Activated naive CD8-positive, alpha-beta T cell treated with anti-CD3 and anti-CD28 coated beads, Interleukin-2, amount 50 U/mL, for 16 hours (primary cell): Measurements from ENCODE around the gene LRRC10B.

Experiments
- DNase-seq: peaks from one replicate; pipeline ENCODE4 v3.0.0-alpha.2; 2020; ENCODE audit warnings: low read depth, low spot score

Gene LRRC10B

GRCh38 chr11:61546663-61547062, 38.1 kb downstream of the LRRC10B start:
- no peak for DNase-seq

DNA sequence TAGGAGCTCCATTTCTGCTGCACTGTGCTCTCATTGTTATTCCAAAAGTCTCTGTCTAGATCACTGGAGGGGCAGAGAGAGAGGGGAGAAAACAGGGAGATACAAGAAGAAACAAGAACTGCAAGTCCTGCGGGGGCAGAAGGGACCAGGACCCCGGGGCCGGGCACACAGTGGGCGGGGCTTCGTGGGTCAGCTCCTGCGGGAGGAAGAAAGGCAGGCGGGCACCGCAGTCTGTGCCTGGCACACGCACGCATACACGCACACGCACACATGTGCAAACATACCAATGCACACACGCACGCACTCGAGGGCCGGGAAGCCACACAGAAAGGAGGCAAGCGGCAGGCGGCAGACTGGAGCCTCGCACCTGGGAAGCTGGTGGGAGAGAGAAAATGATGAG, 38.7 kb downstream of the LRRC10B start:
- DNase-seq: no peak

DNA sequence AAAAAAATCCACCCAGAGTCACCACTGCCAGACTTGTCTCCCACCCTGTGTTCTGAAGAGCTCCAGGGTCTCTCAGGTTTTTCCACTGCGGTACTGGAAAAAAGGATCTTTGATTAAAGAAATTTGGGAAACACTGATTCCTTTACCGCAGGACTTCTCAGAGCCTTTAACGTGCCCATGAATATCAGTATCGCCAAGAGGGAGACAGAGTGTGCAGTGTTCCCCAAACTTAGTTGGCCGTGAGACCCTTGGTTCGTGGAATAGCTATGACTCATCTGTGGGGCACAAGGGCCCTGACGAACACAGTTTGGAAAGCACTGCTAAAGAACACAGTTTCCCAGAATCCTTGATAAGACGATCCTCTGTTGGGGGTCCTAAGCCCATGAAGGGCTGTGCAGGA, 40.6 kb downstream of the LRRC10B start:
- no peak for DNase-seq

DNA sequence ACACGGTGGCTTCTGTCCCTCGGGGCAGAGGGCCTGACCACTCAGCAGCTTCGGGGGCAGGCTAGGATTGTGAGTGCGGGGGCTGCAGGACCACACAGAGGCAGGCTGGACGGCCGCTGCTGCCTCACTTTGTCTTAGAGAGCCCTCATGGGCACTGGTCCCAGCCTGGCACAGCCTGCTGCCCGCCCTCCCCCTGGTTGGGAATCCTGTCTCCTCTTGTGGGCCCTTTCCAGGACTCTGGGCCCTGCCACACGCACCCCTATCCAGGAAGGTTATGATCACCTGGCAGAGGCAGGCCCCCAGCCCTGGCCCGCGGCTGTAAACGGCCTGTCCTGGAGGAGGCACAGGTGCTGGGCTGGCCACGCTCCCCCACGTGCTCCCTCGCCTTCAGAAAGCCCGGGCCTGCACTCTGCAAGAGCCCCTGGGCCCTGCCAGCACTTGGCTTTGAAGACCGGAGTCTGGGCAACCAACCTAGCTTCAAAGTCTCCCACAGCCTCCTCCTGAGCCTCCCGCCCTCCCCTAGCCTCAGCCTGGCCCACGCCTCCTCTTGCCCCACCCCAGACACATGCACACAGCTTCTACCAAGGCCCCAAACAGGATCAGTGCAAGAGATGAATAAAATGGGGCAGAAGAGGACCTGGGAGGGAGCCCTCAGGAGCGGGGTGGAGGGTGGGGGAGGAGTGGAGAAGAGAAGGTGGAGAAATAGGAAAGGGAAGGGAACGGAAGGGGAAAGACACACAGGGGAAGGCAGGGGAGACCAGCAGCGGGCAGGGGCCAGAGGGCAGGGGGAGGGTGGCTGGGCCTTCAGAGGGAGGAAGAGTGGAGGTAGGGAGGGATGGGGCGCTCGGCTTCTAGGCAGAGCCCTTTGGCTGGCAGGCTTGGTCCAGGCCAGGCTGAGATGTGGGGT, 41.4 kb downstream of the LRRC10B start:
- no peak for DNase-seq

- DNase-seq: no peak
These were observed 42.2 kb downstream of the LRRC10B start for GRCh38 chr11:61550665-61551227.

GRCh38 chr11:61551634-61552033, 43.1 kb downstream of the LRRC10B start:
- no peak for DNase-seq

- no peak for DNase-seq
These were observed 43.6 kb downstream of the LRRC10B start for GRCh38 chr11:61552108-61552635.

DNA sequence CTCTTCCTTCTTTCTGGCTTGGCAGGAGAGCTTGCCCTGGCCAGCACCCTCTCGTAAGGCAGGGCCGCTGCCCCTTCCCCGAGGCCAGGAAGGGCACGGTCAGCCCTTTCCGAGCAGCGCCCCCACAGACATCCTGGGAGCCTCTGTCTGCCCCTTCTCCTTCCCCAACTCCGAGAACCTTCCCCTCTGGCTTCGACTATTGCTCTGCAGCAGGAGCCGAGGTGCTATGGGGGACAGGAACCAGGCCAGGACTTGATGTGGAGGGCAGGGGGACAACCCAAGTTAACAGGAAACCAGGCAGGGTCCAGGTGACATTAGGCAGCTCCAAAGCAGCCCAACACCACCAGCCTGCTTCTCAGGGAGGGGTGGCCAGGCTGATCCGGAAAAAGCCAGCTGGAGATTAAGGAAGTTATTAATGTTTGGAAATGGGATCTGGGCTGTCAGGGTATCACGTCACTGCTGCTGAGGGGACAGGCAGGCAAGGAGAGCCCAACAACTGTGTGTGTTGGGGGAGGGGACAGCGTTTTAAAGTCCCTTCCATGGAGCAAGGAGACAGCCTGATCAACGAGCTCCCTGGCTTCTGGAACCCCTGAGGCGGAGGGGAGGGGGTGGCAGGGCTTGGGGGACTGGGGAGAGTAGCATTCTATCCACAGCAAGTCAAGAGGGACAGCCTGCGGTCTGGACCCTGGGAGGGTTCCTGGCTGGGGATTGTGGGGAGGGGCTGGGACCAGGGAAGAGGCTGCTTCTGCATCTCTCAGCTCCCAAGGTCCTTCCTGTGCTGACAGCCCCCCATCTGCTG, 45.0 kb downstream of the LRRC10B start:
- DNase-seq: no peak

- DNase-seq: no peak
These were observed 45.8 kb downstream of the LRRC10B start for GRCh38 chr11:61554172-61554988.

DNA sequence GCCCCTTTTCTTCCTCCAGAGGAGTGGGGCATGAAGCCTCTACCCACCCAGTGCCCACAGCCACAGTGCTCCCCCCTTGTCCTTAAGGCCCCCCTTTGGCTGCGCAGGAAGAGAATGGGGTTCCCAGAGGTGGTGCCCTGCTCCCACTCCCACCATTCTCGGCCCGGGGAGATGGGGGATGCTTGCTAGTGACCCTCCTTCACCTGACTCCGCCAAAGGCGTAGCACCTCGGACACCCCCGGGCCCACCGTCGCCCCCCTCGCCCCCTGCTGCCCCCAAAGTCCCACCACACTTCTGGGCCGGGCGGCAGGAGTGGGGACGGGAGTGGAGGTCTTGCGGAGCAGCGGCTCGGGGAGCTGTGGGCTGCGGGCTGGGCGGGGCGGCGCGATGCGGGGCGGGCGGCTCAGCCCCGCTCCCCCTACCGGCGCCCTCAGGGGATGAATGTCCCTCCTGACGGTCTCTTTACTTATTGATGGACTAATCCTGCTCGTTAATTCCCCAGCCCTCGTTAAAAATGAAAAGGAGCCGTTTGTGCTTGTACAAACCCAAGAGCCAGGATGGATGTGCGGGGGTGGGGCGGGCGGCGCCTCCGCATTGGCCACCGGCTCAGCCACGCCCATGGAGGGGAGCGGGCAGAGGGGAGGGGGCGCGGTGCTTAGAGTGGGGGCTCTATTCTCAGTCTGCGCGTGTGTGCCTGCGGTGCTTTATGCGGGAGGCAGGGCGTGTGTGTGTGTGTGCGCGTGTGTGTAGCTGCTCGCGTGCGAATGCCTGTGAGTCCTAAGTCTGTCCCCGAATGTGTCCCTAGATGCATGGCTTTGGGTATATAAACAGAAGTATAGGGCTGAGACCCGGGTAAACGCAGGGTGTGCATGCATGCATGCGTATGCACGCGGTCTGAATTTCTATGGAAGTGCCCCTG, 46.8 kb downstream of the LRRC10B start:
- DNase-seq: no peak

DNA sequence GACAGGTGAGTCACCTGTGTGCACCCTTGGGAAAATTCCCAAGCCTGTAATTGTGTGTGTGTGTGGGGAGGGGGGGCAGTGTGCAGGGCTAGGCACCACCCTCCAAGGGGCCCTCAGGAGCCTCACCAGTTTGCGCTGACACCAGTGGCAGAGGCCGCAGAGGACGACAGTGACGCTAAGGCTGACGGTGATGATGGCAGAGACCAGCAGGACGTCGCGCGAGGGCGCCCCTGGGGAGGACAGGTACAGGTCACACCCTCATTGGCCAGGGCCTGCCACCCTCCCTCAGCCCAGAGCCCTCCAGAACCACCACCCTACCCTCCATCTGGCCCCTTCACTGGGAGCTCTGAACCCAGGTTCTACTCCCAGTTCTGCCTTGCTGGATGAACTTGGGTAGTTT, 47.4 kb downstream of the LRRC10B start:
- DNase-seq: no peak

GRCh38 chr11:61556621-61557020, 48.1 kb downstream of the LRRC10B start:
- no peak for DNase-seq
